Fibroblast of the aortic adventitia (primary cell): Measurements from ENCODE around the gene PRDM12. TPM values are rescaled to one million over a fixed set of nuclear protein-coding genes. Genes with fewer than 3 reads are reported as not detected.

Experiments used
- DNase-seq: peaks from one replicate; pipeline ENCODE4 v3.0.0-alpha.2; 2010; ENCODE audit warnings: low read depth
- H3K4me3 ChIP-seq: 2 replicates; pipeline ENCODE4 v1.5.1; 2011; ENCODE audit warnings: low read depth, mild to moderate bottlenecking, control low read depth, low read length, moderate library complexity
- CTCF ChIP-seq: IDR thresholded peaks from 2 replicates; pipeline ENCODE4 v1.5.1; 2011; ENCODE audit warnings: mild to moderate bottlenecking, low read length, control low read depth, inconsistent platforms; ENCODE audit not compliant: insufficient read depth
- total RNA-seq: library from RNA; depleted of rRNA; stranded (reverse); fragments of >200 nt; gene quantifications from 2 replicates; pipeline ENCODE4 v1.2.3, GENCODE V29; 2012; ENCODE audit warnings: low replicate concordance

Gene PRDM12
- total RNA-seq, 1 donor = not detected

GRCh38 chr9:130642926-130643325 is 21.5 kb upstream of the PRDM12 start:
- no peak overlapping the region for H3K4me3 ChIP-seq
- DNase-seq = no peak
- TF ChIP-seq CTCF = no peak

DNA sequence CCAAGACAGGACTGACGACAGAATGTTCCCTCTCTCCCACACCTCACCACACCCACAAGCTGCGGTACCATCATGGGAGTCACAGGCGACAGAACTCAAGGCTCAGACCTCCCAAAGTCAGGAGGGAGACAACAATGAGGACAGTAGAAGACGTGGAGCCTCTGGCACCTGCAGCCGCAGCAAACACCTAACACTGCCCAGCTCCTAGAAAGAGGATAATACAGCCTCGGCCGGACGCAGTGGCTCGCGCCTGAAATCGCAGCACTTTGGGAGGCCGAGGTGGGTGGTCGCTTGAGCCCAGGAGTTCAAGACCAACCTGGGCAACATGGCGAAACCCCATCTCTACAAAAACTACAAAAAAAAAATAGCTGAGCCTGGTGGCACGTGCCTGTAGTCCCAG is 13.2 kb upstream of the PRDM12 start:
- H3K4me3 ChIP-seq = no peak overlapping the region
- no peak for TF ChIP-seq CTCF
- DNase-seq = no peak

- H3K4me3 ChIP-seq = no peak overlapping the region
- TF ChIP-seq CTCF = no peak
- no peak for DNase-seq
These were observed 12.6 kb upstream of the PRDM12 start for GRCh38 chr9:130651752-130652151.

DNA sequence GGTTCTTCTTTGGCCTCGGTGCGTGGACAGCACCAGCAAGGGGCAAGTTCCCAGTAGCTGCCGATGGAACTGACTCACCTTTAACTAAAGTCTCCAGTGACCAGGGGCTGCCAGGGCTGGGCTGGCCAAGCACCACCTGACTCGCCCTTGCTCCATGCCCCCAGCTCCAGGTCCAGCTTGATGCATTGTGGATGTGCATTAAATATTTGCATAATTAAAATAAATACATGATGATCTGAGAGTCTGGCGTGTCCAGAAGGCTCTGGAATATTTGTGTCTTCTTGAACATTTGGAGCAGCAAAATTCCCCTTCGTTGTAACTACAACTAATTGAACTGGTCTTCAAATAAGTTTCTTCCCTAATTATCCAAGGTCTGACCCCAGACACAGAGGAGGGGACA is 9.5 kb upstream of the PRDM12 start:
- H3K4me3 ChIP-seq = no peak overlapping the region
- TF ChIP-seq CTCF = no peak
- DNase-seq = no peak

- no peak for DNase-seq
- no peak overlapping the region for H3K4me3 ChIP-seq
- TF ChIP-seq CTCF = no peak
These were observed 5.3 kb upstream of the PRDM12 start for GRCh38 chr9:130658893-130659698.

DNA sequence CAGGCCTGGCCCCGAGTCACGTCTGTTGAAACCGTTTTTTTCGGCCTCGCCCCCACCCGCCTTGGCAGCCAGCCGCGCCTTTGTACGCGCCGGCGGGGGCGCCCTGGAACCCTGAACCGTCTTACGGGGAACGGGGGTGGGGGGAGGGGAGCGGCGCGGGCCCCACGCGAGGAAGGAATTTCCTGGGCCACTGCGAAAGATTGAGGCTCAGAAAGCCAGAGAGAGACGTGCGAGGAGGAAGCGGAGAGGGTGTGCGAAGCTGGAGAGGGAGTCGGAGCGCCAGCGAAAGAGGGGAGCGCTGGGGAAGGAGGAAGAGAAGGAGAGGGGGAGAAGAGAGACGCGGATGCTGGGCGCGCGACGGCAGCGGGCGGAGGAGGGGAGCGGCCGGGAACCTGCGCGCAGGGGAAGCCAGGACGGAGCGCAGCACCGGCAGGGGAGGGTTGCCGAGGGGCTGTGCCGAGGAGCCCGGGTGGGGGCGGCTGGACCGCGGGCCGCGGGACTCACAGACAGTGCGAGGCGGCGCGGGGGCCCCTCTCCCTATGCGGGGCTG is 4.6 kb upstream of the PRDM12 start:
- TF ChIP-seq CTCF = no peak
- no peak for DNase-seq
- H3K4me3 ChIP-seq = no peak overlapping the region

DNA sequence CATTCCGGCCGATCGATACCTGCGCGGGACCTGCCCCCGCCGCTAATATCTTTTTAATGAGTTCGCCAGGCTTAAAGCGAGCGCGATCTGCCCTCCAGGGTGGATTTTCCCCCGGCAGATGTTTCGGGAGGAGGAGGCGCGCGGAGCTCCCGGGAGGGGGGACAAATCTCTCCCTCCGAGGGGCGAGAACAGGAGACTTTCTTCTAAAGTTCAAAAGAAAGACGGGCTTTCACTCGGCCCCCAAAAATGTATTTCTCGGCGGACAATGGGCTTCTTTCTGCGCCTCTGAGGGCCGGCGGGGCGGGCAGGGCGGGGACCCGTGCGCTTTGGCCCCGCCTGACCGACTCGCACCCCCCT is 4.1 kb upstream of the PRDM12 start:
- TF ChIP-seq CTCF = no peak
- H3K4me3 ChIP-seq = no peak overlapping the region

More for the DNA sequence above, 4.1 kb upstream of the PRDM12 start:
- no peak for DNase-seq
